Endothelial cell of umbilical vein (primary cell): ENCODE data around the gene ECI1. TPM values are rescaled to one million over a fixed set of nuclear protein-coding genes. Genes with fewer than 3 reads are reported as not detected.

Experiments used
- BruUV-seq: library from RNA; stranded (reverse); fragments of 400-500 nt; replicated peaks from 2 replicates; lab custom pipeline; 2021; lab: Mats Ljungman, UMichigan
- CTCF ChIA-PET: fragments of 300-600, 350-600 bp; sonication (Branson Sonifier 250); formaldehyde crosslinking; loops from one replicate; lab custom pipeline; 2021; ENCODE audit warnings: antibody characterized with exemption, inconsistent platforms; lab: Charles Lee
- POLR2A ChIA-PET: fragments of 300-600, 350-600 bp; sonication (Branson Sonifier 250); formaldehyde crosslinking; loops from one replicate; lab custom pipeline; 2021; ENCODE audit warnings: antibody characterized with exemption, inconsistent platforms; lab: Charles Lee
- DNase-seq: peaks from one replicate; pipeline ENCODE4 v3.0.0-alpha.2; 2011; ENCODE audit warnings: low read depth, low spot score
- FAIRE-seq: peaks from 2 replicates; lab custom pipeline; 2011; peaks lifted over from hg19 to GRCh38; lab: Jason Lieb, UNC
- H2AFZ ChIP-seq: 2 replicates; pipeline ENCODE4 v1.6.0; 2012; ENCODE audit warnings: low read depth, low read length, control low read depth, inconsistent platforms
- H3K27ac ChIP-seq: 2 replicates; pipeline ENCODE4 v1.5.1; 2011; ENCODE audit warnings: low read depth, mild to moderate bottlenecking, control low read depth, low read length, moderate library complexity; ENCODE audit not compliant: insufficient read depth
- H3K27me3 ChIP-seq, 2 experiments: 2 replicates each; pipeline versions ENCODE4 v1.6.0 to v1.6.1; 2011; ENCODE audit warnings: low read length in 2 of 2, mixed read lengths in 1 of 2; ENCODE audit not compliant: control insufficient read depth in 2 of 2, insufficient read depth in 2 of 2
- H3K36me3 ChIP-seq, 2 experiments: 2 replicates in 1 of 2; 3 replicates in 1 of 2; pipeline ENCODE4 v1.5.1; 2011; ENCODE audit warnings: low read length in 2 of 2, mild to moderate bottlenecking in 1 of 2, moderate library complexity in 1 of 2; ENCODE audit not compliant: control insufficient read depth in 2 of 2, insufficient read depth in 2 of 2; ENCODE audit errors: extremely low read depth in 1 of 2
- H3K4me1 ChIP-seq: 3 replicates; pipeline ENCODE4 v1.5.1; 2011; ENCODE audit warnings: mild to moderate bottlenecking, low read length; ENCODE audit not compliant: control insufficient read depth, insufficient read depth; ENCODE audit errors: extremely low read depth
- H3K4me2 ChIP-seq: 2 replicates; pipeline ENCODE4 v1.6.1; 2011; ENCODE audit warnings: low read length, control low read depth, mixed read lengths; ENCODE audit not compliant: insufficient read depth
- H3K4me3 ChIP-seq, 3 experiments: fragments of 200-600 bp in 1 of 3; sonication (generic), shearing (Covaris generic) in 1 of 3; replicated peaks in 1 of 3; 2 replicates each; pipeline ENCODE4 v1.5.1; 2011 to 2016; ENCODE audit warnings: control low read depth in 3 of 3, low read length in 3 of 3, mild to moderate bottlenecking in 2 of 3, inconsistent platforms in 1 of 3, low read depth in 1 of 3, moderate library complexity in 1 of 3; ENCODE audit not compliant: insufficient read depth in 1 of 3
- H3K79me2 ChIP-seq: 2 replicates; pipeline ENCODE4 v1.6.0; 2012; ENCODE audit warnings: low read length, inconsistent platforms; ENCODE audit not compliant: control insufficient read depth, insufficient read depth
- H3K9ac ChIP-seq: replicated peaks from 2 replicates; pipeline ENCODE3; 2011; ENCODE audit warnings: low read length, control low read depth; ENCODE audit not compliant: insufficient read depth; ENCODE audit errors: extremely low read depth
- H3K9me1 ChIP-seq: replicated peaks from 3 replicates; pipeline ENCODE4 v1.6.0; 2011; ENCODE audit warnings: mild to moderate bottlenecking, low read length; ENCODE audit not compliant: control insufficient read depth, insufficient read depth; ENCODE audit errors: extremely low read depth
- H3K9me3 ChIP-seq: replicated peaks from 2 replicates; pipeline ENCODE4 v1.5.1; 2012; ENCODE audit warnings: low read length, inconsistent platforms; ENCODE audit not compliant: control insufficient read depth, insufficient read depth
- H4K20me1 ChIP-seq: replicated peaks from 2 replicates; pipeline ENCODE3; 2011; ENCODE audit warnings: mild to moderate bottlenecking, low read length; ENCODE audit not compliant: control insufficient read depth, insufficient read depth; ENCODE audit errors: extremely low read depth
- CTCF ChIP-seq, 2 donors: IDR thresholded peaks; 1 replicate in 1 of 2; 2 replicates in 1 of 2; pipeline ENCODE4 v1.5.1; 2011; ENCODE audit warnings: low read length in 2 of 2, mild to moderate bottlenecking in 2 of 2, moderate library complexity in 2 of 2, control low read depth in 1 of 2, inconsistent platforms in 1 of 2, low read depth in 1 of 2; ENCODE audit not compliant: insufficient read depth in 1 of 2; ENCODE audit errors: extremely low read depth in 1 of 2
- EZH2 ChIP-seq: IDR thresholded peaks from 2 replicates; pipeline ENCODE4 v1.6.1; 2012; ENCODE audit warnings: borderline replicate concordance, low read depth, mild to moderate bottlenecking, moderate library complexity, low read length, inconsistent platforms; ENCODE audit not compliant: severe bottlenecking
- FOS ChIP-seq: IDR thresholded peaks from 2 replicates; pipeline ENCODE4 v1.6.1; 2011; ENCODE audit warnings: mild to moderate bottlenecking, low read length, moderate library complexity, borderline replicate concordance; ENCODE audit not compliant: insufficient read depth
- GATA2 ChIP-seq: IDR thresholded peaks from 2 replicates; pipeline ENCODE4 v1.7.0; 2011; ENCODE audit warnings: low read depth, mild to moderate bottlenecking, moderate library complexity, mixed read lengths, low read length; ENCODE audit not compliant: insufficient read length, insufficient read depth
- JUN ChIP-seq: IDR thresholded peaks from 2 replicates; pipeline ENCODE4 v1.6.1; 2011; ENCODE audit warnings: borderline replicate concordance, low read depth; ENCODE audit not compliant: insufficient read length, insufficient read depth
- MAX ChIP-seq: IDR thresholded peaks from 2 replicates; pipeline ENCODE4 v1.6.1; 2011; ENCODE audit not compliant: insufficient read depth, insufficient read length
- MYC ChIP-seq: IDR thresholded peaks from one replicate; pipeline ENCODE4 v1.6.1; 2011; ENCODE audit warnings: mild to moderate bottlenecking, low read depth, low read length
- POLR2A ChIP-seq: IDR thresholded peaks from 2 replicates; pipeline ENCODE4 v1.6.1; 2012; ENCODE audit warnings: low read depth, mild to moderate bottlenecking, control low read depth, low read length
- POLR2AphosphoS5 ChIP-seq: IDR thresholded peaks from 2 replicates; pipeline ENCODE4 v1.6.1; 2012; ENCODE audit warnings: low read depth, mild to moderate bottlenecking, control low read depth, low read length, moderate library complexity; ENCODE audit not compliant: insufficient read depth
- dilution Hi-C: fragments of 300-500 bp; cut with MboI; formaldehyde crosslinking; loops from one replicate; pipeline ENCODE4 v1.15.0; 2019; ENCODE audit warnings: low sequenced_read_pairs; ENCODE audit not compliant: extremely low pct_ligation_motif_present
- intact Hi-C: fragments of 100-400 bp; cut with micrococcal nuclease; formaldehyde crosslinking; loops from one replicate; pipeline ENCODE4 v1.10.0; 2022
- polyA plus RNA-seq, 4 experiments: library from polyadenylated mRNA; depleted of rRNA in 3 of 4; stranded (reverse) in 3 of 4; unstranded in 1 of 4; fragments of >200 nt; gene quantifications; 2 replicates each; pipeline versions ENCODE4 v1.2.1 to v1.2.3, GENCODE V29; 2011 to 2012; ENCODE audit warnings: missing spikeins in 1 of 4
- total RNA-seq: library from RNA; stranded (reverse); gene quantifications from 2 replicates; pipeline ENCODE4 v1.2.3, GENCODE V29; 2021

Gene ECI1
- total and polyA plus RNA-seq, 2 donors (not counting 3 experiments of a cell fraction or from before 2014, with no cell fraction given), result 43.6 to 48.3 TPM

GRCh38 chr16:2278956-2279800 lies 27.8 kb upstream of the ECI1 start:
- no peak for FAIRE-seq
- H3K36me3 ChIP-seq, result peaks cover 0 to 4% of the 10 kb centered on the region in 2 experiments
- dilution Hi-C loops, result no loop called here
- no peaks in the 10 kb centered on the region for H3K9me3 ChIP-seq
- H2AFZ ChIP-seq, result no peak overlapping the region
- BruUV-seq, result no TSS peak
- H3K4me2 ChIP-seq, result no peak overlapping the region
- H3K9ac ChIP-seq, result no peak overlapping the region
- intact Hi-C loops, result no loop called here
- no peaks in the 10 kb centered on the region for H3K9me1 ChIP-seq
- CTCF ChIA-PET, result interaction anchor here (0.7 to 1.1 kb wide), 2 partner anchors 11 to 79 kb away, joined by 3 to 5 read pairs; no protein-coding TSS in a partner anchor
- H3K79me2 ChIP-seq, result no peaks in the 10 kb centered on the region
- H3K4me3 ChIP-seq, result no peak overlapping the region
- H3K27ac ChIP-seq, result no peak overlapping the region
- H3K4me1 ChIP-seq, result no peaks in the 10 kb centered on the region
- TF ChIP-seq MYC (no peak), JUN (no peak), POLR2A (no peak), FOS (no peak), GATA2 (no peak), EZH2 (no peak)
- H4K20me1 ChIP-seq, result no peaks in the 10 kb centered on the region
- DNase-seq, result no peak
- no peaks in the 10 kb centered on the region for H3K27me3 ChIP-seq
- POLR2A ChIA-PET, result no interaction called here

GRCh38 chr16:2278272-2278608 lies 26.9 kb upstream of the ECI1 start:
- H3K4me3 ChIP-seq, result no peak overlapping the region
- no TSS peak for BruUV-seq
- intact Hi-C loops (no loop called here), dilution Hi-C loops (no loop called here)
- H3K4me1 ChIP-seq, result no peaks in the 10 kb centered on the region
- H3K36me3 ChIP-seq, result peaks cover 0 to 6% of the 10 kb centered on the region in 2 experiments
- FAIRE-seq (no peak), DNase-seq (no peak)
- no peak overlapping the region for H3K9ac ChIP-seq
- no peaks in the 10 kb centered on the region for H3K79me2 ChIP-seq
- H3K4me2 ChIP-seq, result no peak overlapping the region
- H3K27me3 ChIP-seq, result no peaks in the 10 kb centered on the region
- H3K9me1 ChIP-seq, result no peaks in the 10 kb centered on the region
- POLR2A ChIA-PET, result no interaction called here
- TF ChIP-seq JUN (no peak), MYC (no peak), GATA2 (no peak), POLR2AphosphoS5 (no peak), FOS (no peak), EZH2 (no peak), MAX (no peak), POLR2A (no peak), CTCF (IDR thresholded peaks at IDR 0.05; ENCODE audit: extremely low read depth in 1 of 2, insufficient read depth in 1 of 2, low read depth in 1 of 2, low read length in 2 of 2) (no peak)
- H3K9me3 ChIP-seq, result no peaks in the 10 kb centered on the region
- no peak overlapping the region for H3K27ac ChIP-seq
- H4K20me1 ChIP-seq, result no peaks in the 10 kb centered on the region
- CTCF ChIA-PET, result no interaction called here
- no peak overlapping the region for H2AFZ ChIP-seq
